ENCODE measurements around the gene TRIM46. TPM values are rescaled to one million over a fixed set of nuclear protein-coding genes. Genes with fewer than 3 reads are reported as not detected.
A peak's percentile ranks its signal among the peaks of the same experiment; 100 is the strongest.

The TRIM46 gene
- total RNA-seq, 1 experiment from 2014 or later, result 18.4 TPM

DNA sequence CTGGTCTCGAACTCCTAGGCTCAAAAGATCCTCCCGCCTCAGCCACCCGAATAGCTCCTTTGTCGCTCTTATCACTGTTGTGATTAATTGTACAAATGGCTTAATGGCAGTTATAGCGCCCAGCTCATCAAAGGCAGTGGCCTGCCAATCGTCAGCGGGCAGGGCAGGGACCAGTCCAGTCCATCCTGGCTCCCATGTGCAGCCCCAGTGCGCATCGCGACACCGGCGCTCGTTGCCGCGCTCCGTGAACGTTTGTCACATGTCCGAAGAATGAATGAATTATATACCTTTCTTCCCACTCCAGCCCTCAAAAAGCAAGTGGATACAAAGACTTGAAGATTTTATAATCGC lies 53.2 kb downstream of the TRIM46 start:
- Histone ChIP-seq H3K79me2 (ENCODE audit: insufficient read depth, low read length) (no peaks in the 10 kb centered on the region), H4K20me1 (ENCODE audit: control insufficient read depth, insufficient read depth, insufficient read length) (no peaks in the 10 kb centered on the region), H3K9ac (ENCODE audit: extremely low read depth, insufficient read length, low read length) (peak overlapping the region; percentile 71), H2BK20ac (ENCODE audit: low read depth, low read length, poor library complexity, severe bottlenecking) (no peak overlapping the region), H4K8ac (replicated peaks; ENCODE audit: insufficient read length, low read depth, low read length) (no peak overlapping the region), H3K9me3 (ENCODE audit: control insufficient read depth, low read depth, low read length) (no peaks in the 10 kb centered on the region), H2BK120ac (ENCODE audit: low read depth, low read length, poor library complexity, severe bottlenecking) (no peak overlapping the region), H2AFZ (ENCODE audit: low read length) (no peak overlapping the region), H3K23ac (ENCODE audit: insufficient read length, low read depth, low read length) (no peak overlapping the region), H4K5ac (ENCODE audit: insufficient read length, low read depth, low read length) (no peak overlapping the region), H2AK5ac (ENCODE audit: insufficient read length, low read length) (no peak overlapping the region), H3K4me2 (ENCODE audit: insufficient read depth, insufficient read length, low read length) (peak overlapping the region; percentile 81), H3K4ac (ENCODE audit: low read depth, low read length) (no peak overlapping the region), H3K79me1 (ENCODE audit: insufficient read depth, low read depth, low read length, poor library complexity, severe bottlenecking) (no peaks in the 10 kb centered on the region), H3K27me3 (ENCODE audit: insufficient read depth, low read length) (no peaks in the 10 kb centered on the region), H4K91ac (ENCODE audit: insufficient read length, low read depth, low read length) (no peak overlapping the region), H3K27ac (ENCODE audit: insufficient read length, low read depth, low read length) (no peak overlapping the region), H3K18ac (ENCODE audit: insufficient read length, low read depth, low read length) (peak overlapping the region; percentile 37), H3T11ph (ENCODE audit: low read length) (no peak overlapping the region), H3K56ac (ENCODE audit: insufficient read length, low read depth, low read length) (no peak overlapping the region), H3K4me1 (ENCODE audit: insufficient read depth, low read length) (no peaks in the 10 kb centered on the region; the same call in 1 of the 2 replicates), H2BK15ac (ENCODE audit: low read depth, low read length) (no peak overlapping the region), H2BK5ac (ENCODE audit: insufficient read length, low read length) (no peak overlapping the region), H3K14ac (ENCODE audit: insufficient read depth, low read length) (peak overlapping the region; percentile 44; the same call in 1 of the 2 replicates), H2BK12ac (ENCODE audit: insufficient read length, low read depth, low read length) (no peak overlapping the region), H3K23me2 (ENCODE audit: insufficient read length, low read depth, low read length, poor library complexity, severe bottlenecking) (peaks cover 4% of the 10 kb centered on the region)
- peak; percentile 74 for DNase-seq
- Mint-ChIP-seq H3K4me3 (peak overlapping the region; percentile 88), H3K36me3 (ENCODE audit: insufficient read depth in 1 of 3, low read depth in 3 of 3) (peaks cover 0 to 10% (median 8%) of the 10 kb centered on the region in 3 experiments; a peak in 4 of 7 replicates), H3K27me3 (ENCODE audit: low read depth) (peaks cover 35% of the 10 kb centered on the region), H3K9me3 (no peaks in the 10 kb centered on the region; a peak in 1 of 5 replicates), H3K27ac (peak overlapping the region; percentile 91 to 99 (median 97)), H3K4me1 (peaks cover 20 to 27% of the 10 kb centered on the region in 2 experiments)
- WGBS (ENCODE audit: extremely low coverage, insufficient read length, low lambda C conversion rate), result no CpG with 5 or more reads among the region's 19 CpGs
- TF ChIP-seq, protein P1, sequence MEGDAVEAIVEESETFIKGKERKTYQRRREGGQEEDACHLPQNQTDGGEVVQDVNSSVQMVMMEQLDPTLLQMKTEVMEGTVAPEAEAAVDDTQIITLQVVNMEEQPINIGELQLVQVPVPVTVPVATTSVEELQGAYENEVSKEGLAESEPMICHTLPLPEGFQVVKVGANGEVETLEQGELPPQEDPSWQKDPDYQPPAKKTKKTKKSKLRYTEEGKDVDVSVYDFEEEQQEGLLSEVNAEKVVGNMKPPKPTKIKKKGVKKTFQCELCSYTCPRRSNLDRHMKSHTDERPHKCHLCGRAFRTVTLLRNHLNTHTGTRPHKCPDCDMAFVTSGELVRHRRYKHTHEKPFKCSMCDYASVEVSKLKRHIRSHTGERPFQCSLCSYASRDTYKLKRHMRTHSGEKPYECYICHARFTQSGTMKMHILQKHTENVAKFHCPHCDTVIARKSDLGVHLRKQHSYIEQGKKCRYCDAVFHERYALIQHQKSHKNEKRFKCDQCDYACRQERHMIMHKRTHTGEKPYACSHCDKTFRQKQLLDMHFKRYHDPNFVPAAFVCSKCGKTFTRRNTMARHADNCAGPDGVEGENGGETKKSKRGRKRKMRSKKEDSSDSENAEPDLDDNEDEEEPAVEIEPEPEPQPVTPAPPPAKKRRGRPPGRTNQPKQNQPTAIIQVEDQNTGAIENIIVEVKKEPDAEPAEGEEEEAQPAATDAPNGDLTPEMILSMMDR (conservative IDR thresholded peaks at IDR 0.05), result 0 out of 3 replicates have a peak, but pooled peaks have one; percentile 15

All from H9 (cell line).